HG03135 (cell line): ENCODE measurements around the gene OSBPL10.
"Not testable (repeated sequence)": the region's sequence is repeated elsewhere in the genome, so short reads cannot be mapped to it uniquely, and the experiment has no call there.

Experiments used
- ATAC-seq: cut with Tn5 transposase; IDR thresholded peaks from one replicate; pipeline ENCODE4 v1.9.1; 2021; ENCODE audit warnings: mild to moderate bottlenecking, moderate library complexity; ENCODE audit not compliant: unreplicated experiment

The OSBPL10 gene

GRCh38 chr3:31782306-31782705 lies 198.8 kb downstream of the OSBPL10 start:
- ATAC-seq, result not testable (repeated sequence)

- ATAC-seq, result no peak
These were observed 201.5 kb downstream of the OSBPL10 start for GRCh38 chr3:31779514-31779913.

- ATAC-seq, result no peak
These were observed 203.2 kb downstream of the OSBPL10 start for GRCh38 chr3:31777887-31778286.

GRCh38 chr3:31777092-31777491 lies 204.0 kb downstream of the OSBPL10 start:
- no peak for ATAC-seq

- ATAC-seq, result no peak
These were observed 205.0 kb downstream of the OSBPL10 start for GRCh38 chr3:31776016-31776415.

- no peak for ATAC-seq
These were observed 205.7 kb downstream of the OSBPL10 start for GRCh38 chr3:31775383-31775782.

GRCh38 chr3:31772758-31773473 lies 208.1 kb downstream of the OSBPL10 start:
- ATAC-seq, result no peak

GRCh38 chr3:31772272-31772671 lies 208.8 kb downstream of the OSBPL10 start:
- ATAC-seq, result no peak

- ATAC-seq, result no peak
These were observed 210.2 kb downstream of the OSBPL10 start for GRCh38 chr3:31770822-31771326.

- ATAC-seq, result no peak
These were observed 212.5 kb downstream of the OSBPL10 start for GRCh38 chr3:31768479-31769125.

- ATAC-seq, result no peak
These were observed 213.1 kb downstream of the OSBPL10 start for GRCh38 chr3:31767920-31768319.

GRCh38 chr3:31766669-31767068 lies 214.4 kb downstream of the OSBPL10 start:
- no peak for ATAC-seq

GRCh38 chr3:31765871-31766270 lies 215.2 kb downstream of the OSBPL10 start:
- ATAC-seq, result no peak

GRCh38 chr3:31763731-31764130 lies 217.3 kb downstream of the OSBPL10 start:
- no peak for ATAC-seq

GRCh38 chr3:31762888-31763351 lies 218.1 kb downstream of the OSBPL10 start:
- ATAC-seq, result no peak

GRCh38 chr3:31762097-31762764 lies 218.8 kb downstream of the OSBPL10 start:
- ATAC-seq, result no peak

- ATAC-seq, result no peak
These were observed 220.4 kb downstream of the OSBPL10 start for GRCh38 chr3:31760654-31761053.

GRCh38 chr3:31758322-31758965 lies 222.6 kb downstream of the OSBPL10 start:
- no peak for ATAC-seq

- ATAC-seq, result no peak
These were observed 225.0 kb downstream of the OSBPL10 start for GRCh38 chr3:31755926-31756658.

- peak; percentile 91 for ATAC-seq
These were observed 226.3 kb downstream of the OSBPL10 start for GRCh38 chr3:31754575-31755278.
